GM18511 (cell line): ENCODE data around the gene AKAP13.

ENCODE experiments used
- ATAC-seq: cut with Tn5 transposase; IDR thresholded peaks from one replicate; pipeline ENCODE4 v1.9.1; 2021; ENCODE audit warnings: mild to moderate bottlenecking, moderate library complexity; ENCODE audit not compliant: unreplicated experiment

AKAP13 gene

DNA sequence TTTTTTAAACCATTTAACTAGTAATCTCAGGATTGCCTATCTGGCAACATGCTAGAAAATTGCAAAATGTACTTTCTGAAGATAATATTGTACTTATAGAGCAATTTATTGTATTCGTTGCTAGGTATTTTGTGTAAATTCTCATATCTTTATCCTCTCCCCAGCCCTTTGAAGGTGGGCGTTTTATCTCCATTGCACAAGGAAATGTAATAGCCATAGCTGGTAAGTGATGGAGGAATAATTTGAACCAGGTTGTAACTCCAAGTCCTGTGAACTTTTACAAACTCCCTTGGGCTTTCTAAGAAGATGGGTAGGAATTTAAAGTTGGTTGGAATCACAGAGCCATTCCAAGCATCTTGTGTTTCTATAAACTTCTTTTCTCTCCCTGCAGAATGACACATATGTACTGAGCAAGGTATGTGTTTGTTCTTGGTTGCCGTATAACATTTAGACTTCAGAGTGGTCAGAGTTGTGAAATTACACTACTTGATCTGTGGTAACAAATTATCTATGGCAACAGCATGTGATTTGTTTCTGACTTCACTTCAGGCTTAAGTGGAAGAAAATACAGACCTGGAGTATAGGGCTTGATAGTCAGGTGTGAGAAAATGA lies 170.9 kb downstream of the AKAP13 start:
- no peak for ATAC-seq

DNA sequence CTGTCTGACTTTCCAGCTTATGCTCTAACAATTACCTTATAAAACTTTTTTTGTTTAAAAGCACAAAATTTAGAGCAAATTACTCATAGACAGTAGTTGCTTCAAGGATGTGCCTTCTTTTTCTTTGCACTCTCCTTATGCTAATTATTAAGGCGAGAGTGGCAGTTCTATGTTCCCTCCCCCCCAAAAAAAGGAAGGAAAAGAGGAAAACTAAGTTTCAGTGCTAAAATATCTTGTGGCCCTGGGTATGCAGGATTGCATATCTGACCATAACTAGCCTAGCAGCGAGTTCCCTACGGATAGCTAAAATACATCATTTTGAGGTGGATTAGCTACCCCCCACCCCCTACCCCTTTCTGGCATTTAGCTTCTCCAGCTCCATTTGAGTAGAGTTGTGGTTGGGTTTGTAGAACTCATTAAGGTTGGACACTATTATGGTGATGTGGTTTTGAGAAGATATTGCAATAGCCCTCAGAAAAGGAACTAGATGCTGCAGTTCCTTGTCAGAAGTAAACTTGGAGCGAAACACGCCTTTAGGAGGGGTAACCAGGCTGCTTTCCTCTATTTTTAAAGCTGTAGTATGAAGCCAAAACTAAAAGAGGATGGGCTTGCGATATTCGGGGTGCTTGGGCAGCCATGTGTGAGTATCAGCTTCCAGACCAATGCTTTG lies 174.6 kb downstream of the AKAP13 start:
- ATAC-seq = peak; percentile 80

GRCh38 chr15:85555875-85556617 lies 175.6 kb downstream of the AKAP13 start:
- ATAC-seq = peak; percentile 77

GRCh38 chr15:85556618-85556895 lies 176.2 kb downstream of the AKAP13 start:
- no peak for ATAC-seq

DNA sequence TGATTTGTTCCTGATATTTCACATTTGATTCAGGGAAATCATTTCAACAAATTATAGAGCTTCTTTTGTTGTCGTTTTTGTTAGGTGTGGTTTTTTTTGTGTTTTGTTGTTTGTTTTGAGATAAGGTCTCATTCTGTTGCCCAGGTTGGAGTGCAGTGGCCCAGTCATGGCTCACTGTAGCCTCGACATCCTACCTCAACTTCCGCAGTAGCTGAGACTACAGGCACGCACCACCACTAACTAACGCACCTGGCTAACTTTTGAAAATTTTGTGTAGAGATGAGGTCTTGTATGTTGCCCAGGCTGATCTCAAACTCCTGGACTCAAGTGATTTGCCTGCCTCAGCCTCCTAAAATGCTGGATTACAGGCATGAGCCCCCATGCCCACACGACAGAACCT lies 177.0 kb downstream of the AKAP13 start:
- no peak for ATAC-seq

DNA sequence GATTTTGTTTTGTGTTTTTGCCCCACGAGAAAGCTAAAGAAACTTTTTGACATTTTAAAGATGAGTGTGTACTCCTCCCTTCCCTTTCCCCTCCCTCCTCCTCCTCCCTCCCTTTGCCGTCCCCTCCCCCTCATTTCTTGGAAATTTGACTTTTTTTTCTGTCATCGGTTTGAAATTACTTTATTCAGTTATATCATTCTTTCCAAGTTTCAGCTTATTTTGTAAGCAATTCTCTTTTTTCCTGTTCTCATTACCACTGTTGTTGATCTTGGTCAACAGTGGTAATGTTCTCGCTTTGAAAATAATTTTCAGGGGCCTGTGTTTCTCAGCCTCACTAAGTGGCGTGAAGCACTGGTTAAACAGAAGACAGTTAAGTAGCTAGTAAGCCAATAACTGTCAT lies 178.4 kb downstream of the AKAP13 start:
- no peak for ATAC-seq

GRCh38 chr15:85559530-85559929 lies 179.1 kb downstream of the AKAP13 start:
- ATAC-seq = no peak

DNA sequence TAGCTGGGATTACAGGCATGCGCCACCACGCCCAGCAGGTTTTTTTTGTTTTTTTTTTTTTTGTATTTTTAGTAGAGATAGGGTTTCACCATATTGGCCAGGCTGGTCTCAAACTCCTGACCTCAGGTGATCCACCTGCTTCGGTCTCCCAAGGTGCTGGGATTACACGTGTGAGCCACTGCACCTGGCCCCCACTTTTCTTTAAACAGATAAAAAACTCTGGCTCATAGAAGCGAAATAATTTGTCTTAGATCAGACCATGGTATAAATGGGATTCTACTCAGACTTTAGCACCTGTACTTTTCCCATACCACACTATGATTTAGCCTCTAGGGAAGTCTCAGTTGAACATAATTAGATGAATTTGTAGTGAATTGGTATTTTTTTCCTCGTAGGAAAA lies 182.4 kb downstream of the AKAP13 start:
- ATAC-seq = no peak

DNA sequence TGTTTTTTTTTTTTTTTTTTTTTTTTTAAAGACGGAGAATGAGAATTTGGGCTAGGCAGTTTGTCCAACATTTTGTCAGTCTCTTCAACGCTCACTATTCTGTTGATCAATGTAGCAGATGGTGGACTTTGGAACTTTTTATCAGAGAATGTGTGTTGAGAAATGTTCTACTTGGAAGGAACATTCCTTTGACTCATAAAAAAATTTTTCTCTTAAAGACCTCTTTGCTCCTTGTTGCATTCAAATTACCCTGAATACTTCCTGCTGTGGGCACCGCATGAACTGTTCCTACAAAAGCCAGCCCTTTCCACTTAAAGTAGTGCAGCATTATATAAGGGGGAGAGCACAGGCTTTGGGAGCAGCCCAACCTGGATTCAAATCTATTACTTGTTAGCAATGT lies 182.9 kb downstream of the AKAP13 start:
- ATAC-seq = no peak

DNA sequence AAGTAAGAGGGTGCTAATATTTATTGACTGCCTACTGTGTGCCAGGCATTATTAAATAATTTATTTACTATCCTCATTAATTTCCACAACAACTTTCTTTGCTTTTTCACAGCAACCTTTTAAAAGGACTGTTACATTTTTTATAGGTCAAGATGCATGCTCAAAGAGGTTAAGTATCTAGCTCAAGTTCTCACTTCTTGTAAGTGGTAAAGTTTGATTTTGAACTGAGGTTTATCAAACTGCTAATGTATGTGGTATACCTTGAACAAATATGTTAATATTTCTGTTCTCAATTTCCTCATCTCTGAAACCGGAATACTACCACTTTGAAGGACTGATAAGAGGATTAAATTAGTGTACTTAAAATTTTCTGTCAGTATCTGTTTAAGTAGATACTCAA lies 183.3 kb downstream of the AKAP13 start:
- ATAC-seq = no peak

DNA sequence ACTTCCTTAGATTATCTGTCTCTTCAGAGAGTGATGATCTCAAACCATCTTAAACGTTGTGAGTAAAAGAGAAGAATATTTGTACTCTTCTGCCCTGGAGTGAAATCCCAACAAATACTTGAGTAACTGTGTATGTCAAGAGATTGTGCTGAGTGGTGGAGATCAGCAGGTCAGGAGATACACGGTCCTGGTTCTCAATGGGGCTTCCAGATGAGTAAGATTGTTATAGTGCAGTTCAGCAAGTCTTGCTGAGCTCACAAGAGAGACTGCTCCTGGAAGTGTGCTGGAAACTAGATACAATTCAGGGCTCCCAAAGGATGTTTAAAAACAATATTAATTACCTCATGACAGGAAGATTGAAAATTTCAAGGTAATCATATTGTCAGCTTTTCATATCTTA lies 184.3 kb downstream of the AKAP13 start:
- ATAC-seq = no peak

- ATAC-seq = no peak
These were observed 187.9 kb downstream of the AKAP13 start for GRCh38 chr15:85568261-85568808.

DNA sequence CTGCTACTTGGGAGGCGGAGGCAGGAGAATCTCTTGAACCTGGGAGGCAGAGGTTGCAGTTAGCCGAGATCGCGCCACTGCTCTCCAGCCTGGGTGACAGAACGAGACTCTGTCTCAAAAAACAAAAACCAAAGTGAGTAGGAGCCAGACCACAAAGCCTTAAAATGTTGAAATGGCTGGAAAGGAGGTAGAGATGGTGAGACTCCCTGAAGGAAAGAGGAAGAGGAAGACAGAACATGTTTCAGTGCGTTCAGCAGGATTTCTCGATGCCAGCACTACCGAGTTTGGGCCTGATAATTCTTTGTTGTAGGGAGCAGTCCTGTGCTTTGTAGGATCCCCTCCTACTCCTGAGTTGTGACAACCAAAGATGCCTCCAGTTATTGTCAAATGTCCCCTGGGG lies 189.9 kb downstream of the AKAP13 start:
- no peak for ATAC-seq

GRCh38 chr15:85571780-85572179 lies 191.4 kb downstream of the AKAP13 start:
- ATAC-seq = no peak

DNA sequence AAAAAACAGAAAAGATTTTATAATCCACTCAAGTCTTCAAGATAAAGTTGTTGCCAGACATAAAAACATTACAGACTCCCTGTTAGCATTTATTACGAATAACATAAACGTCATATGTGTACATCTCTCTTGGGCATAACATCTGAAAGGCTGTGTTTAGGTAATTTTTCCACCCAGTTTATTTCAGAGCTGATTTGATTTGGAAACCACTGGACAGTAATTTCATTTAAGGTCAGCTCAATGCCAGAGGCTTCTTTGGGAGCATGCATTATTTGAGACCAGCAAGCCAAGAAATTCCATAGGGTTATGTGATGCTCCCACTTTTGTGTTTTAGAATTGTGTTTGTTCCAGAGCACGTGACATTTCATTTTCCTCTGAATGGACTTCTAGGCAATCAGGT lies 196.0 kb downstream of the AKAP13 start:
- no peak for ATAC-seq

- ATAC-seq = no peak
These were observed 198.7 kb downstream of the AKAP13 start for GRCh38 chr15:85578941-85579701.

DNA sequence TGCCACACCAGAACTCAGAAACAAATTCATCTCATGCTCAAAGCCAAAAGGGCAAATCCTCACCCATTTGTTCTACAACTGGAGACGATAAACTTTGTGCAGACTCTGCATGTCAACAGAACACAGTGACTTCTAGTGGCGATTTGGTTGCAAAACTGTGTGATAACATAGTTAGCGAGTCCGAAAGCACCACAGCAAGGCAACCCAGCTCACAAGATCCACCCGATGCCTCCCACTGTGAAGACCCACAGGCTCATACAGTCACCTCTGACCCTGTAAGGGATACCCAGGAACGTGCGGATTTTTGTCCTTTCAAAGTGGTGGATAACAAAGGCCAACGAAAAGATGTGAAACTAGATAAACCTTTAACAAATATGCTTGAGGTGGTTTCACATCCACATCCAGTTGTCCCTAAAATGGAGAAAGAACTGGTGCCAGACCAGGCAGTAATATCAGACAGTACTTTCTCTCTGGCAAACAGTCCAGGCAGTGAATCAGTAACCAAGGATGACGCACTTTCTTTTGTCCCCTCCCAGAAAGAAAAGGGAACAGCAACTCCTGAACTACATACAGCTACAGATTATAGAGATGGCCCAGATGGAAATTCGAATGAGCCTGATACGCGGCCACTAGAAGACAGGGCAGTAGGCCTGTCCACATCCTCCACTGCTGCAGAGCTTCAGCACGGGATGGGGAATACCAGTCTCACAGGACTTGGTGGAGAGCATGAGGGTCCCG lies 199.7 kb downstream of the AKAP13 start:
- peak; percentile 34 for ATAC-seq

- peak; percentile 36 for ATAC-seq
These were observed 200.5 kb downstream of the AKAP13 start for GRCh38 chr15:85580879-85581278.

DNA sequence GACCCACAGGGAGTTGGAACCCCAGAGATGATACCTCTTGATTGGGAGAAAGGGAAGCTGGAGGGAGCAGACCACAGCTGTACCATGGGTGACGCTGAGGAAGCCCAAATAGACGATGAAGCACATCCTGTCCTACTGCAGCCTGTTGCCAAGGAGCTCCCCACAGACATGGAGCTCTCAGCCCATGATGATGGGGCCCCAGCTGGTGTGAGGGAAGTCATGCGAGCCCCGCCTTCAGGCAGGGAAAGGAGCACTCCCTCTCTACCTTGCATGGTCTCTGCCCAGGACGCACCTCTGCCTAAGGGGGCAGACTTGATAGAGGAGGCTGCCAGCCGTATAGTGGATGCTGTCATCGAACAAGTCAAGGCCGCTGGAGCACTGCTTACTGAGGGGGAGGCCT lies 201.1 kb downstream of the AKAP13 start:
- ATAC-seq = no peak

GRCh38 chr15:85582131-85583079 lies 202.0 kb downstream of the AKAP13 start:
- ATAC-seq = peak; percentile 38
